ENCODE measurements around the gene RENBP. TPM values are rescaled to one million over a fixed set of nuclear protein-coding genes. Genes with fewer than 3 reads are reported as not detected.

RENBP gene
- total and polyA plus RNA-seq, 9 of the 15 experiments (the other 6 are each of a cell fraction or from before 2014, with no cell fraction given) = 0.07 to 14.8 (median 10.6) TPM; not detected in 1

GRCh38 chrX:153972368-153973126, 28.1 kb upstream of the RENBP start, which contains the start of gene TMEM187:
Gene TMEM187, plus strand, starts transcription at chrX:153972754. Its CDS starts 9,309 bp downstream, at chrX:153982063.
- CTCF ChIA-PET (ENCODE audit: low intra/inter-chr PET ratio) = no interaction called here
- peak within 1 kb of the TSS; percentile 84 for H3K4me3 ChIP-seq
- no peaks in the 10 kb centered on the region for H3K27me3 ChIP-seq (ENCODE audit: control insufficient read depth in 2 of 2, insufficient read depth in 2 of 2, low read length in 2 of 2)
- DNase-seq (ENCODE audit: extremely low read depth in 1 of 4, low spot score in 3 of 4) = peak; percentile 82 to 96 (median 88)
- H2AFZ ChIP-seq (ENCODE audit: low read depth, low read length) = peak within 1 kb of the TSS; percentile 91
- H3K9ac ChIP-seq (ENCODE audit: insufficient read depth in 1 of 2, low read depth in 2 of 2, low read length in 2 of 2) = peak within 1 kb of the TSS; percentile 99 to 100
- peaks cover 3% of the 10 kb centered on the region for H3K9me1 ChIP-seq (ENCODE audit: control insufficient read depth, insufficient read depth, low read length)
- H3K79me2 ChIP-seq (ENCODE audit: control insufficient read depth, insufficient read depth, low read length) = peaks cover 61% of the 10 kb centered on the region
- peak within 1 kb of the TSS; percentile 97 for H3K4me2 ChIP-seq (ENCODE audit: insufficient read depth, low read length)
- H3K27ac ChIP-seq (ENCODE audit: extremely low read depth, low read depth, low read length) = peak within 1 kb of the TSS; percentile 100
- POLR2A ChIA-PET = interaction anchor here (0.6 to 3.4 kb wide), 10 partner anchors 9 to 147 kb away, joined by 3 to 16 read pairs (median 3); partner anchors contain the start of gene MECP2
- intact Hi-C loops (cut with micrococcal nuclease) = loop anchor here (1.0 kb wide), 1 partner anchor 45 kb away; no protein-coding TSS in a partner anchor
- peaks cover 24% of the 10 kb centered on the region for H4K20me1 ChIP-seq (replicated peaks; ENCODE audit: control insufficient read depth, insufficient read depth, low read length)
- in situ Hi-C loops (cut with MboI) = no loop called here
- H3K36me3 ChIP-seq (ENCODE audit: control insufficient read depth, insufficient read depth, low read length) = peaks cover 23% of the 10 kb centered on the region; the same call in 2 of the 3 replicates
- peaks cover 26 to 49% of the 10 kb centered on the region in 2 experiments for H3K4me1 ChIP-seq (replicated peaks in 1 of 2; ENCODE audit: control insufficient read depth in 2 of 2, insufficient read depth in 2 of 2, low read length in 2 of 2)
- FAIRE-seq = peak; percentile 89
- ATAC-seq = peak; percentile 67
- H3K9me3 ChIP-seq (replicated peaks; ENCODE audit: control insufficient read depth, insufficient read depth, low read depth, low read length) = no peaks in the 10 kb centered on the region
- BruUV-seq (replicated peaks) = no TSS peak
- 2% methylated on average over 34 of the region's 103 CpGs for WGBS (ENCODE audit: insufficient coverage, low coverage, missing lambda C conversion rate)
- TF ChIP-seq AFF4 (CRISPR knock-in tag; IDR thresholded peaks at IDR 0.05) (no peak), ZNF707 (CRISPR knock-in tag; conservative IDR thresholded peaks at IDR 0.05) (no peak), KDM5B (IDR thresholded peaks at IDR 0.05; ENCODE audit: insufficient replicate concordance, low read depth, low read length) (peak; percentile 40), TCFL5 (CRISPR knock-in tag; conservative IDR thresholded peaks at IDR 0.05) (no peak), HMG20A (CRISPR knock-in tag; conservative IDR thresholded peaks at IDR 0.05) (no peak), CBX5 (IDR thresholded peaks at IDR 0.05; ENCODE audit: borderline replicate concordance, low read depth) (no peak), TCF7 (IDR thresholded peaks at IDR 0.05; ENCODE audit: borderline replicate concordance) (no peak), ATF1 (CRISPR knock-in tag; IDR thresholded peaks at IDR 0.05) (no peak), ATF1 (tag; IDR thresholded peaks at IDR 0.05) (no peak), KDM2B (CRISPR knock-in tag; IDR thresholded peaks at IDR 0.05) (no peak), TCF3 (CRISPR knock-in tag; IDR thresholded peaks at IDR 0.05) (no peak), POLR2A (conservative IDR thresholded peaks at IDR 0.05) (no peak), GTF2F1 (IDR thresholded peaks at IDR 0.05; ENCODE audit: low read depth, low read length) (peak; percentile 43; the same call in 1 of the 2 replicates), ZBTB43 (CRISPR knock-in tag; IDR thresholded peaks at IDR 0.05) (no peak), ELF2 (CRISPR knock-in tag; IDR thresholded peaks at IDR 0.05) (no peak), CTCFL (IDR thresholded peaks at IDR 0.05; ENCODE audit: borderline replicate concordance, insufficient read depth, low read depth, low read length, poor library complexity, severe bottlenecking) (no peak)
